GM23338 (cell line): Measurements from ENCODE around the gene TFCP2. TPM values are rescaled to one million over a fixed set of nuclear protein-coding genes. Genes with fewer than 3 reads are reported as not detected.

ENCODE experiments used
- ATAC-seq: fragments of 200-7000 bp; cut with Tn5 transposase; 3 replicates; pipeline ENCODE4 v1.9.1; 2020
- DNase-seq: peaks from one replicate; pipeline ENCODE4 v3.0.0-alpha.2; 2015; ENCODE audit warnings: low spot score
- H2AFZ ChIP-seq: fragments of 200-600 bp; sonication (generic); 2 replicates; pipeline ENCODE4 v1.8.0; 2016; ENCODE audit warnings: antibody characterized with exemption, mild to moderate bottlenecking, moderate library complexity
- H3F3A ChIP-seq: fragments of 200-600 bp; sonication (generic); replicated peaks from 2 replicates; pipeline ENCODE4 v1.8.0; 2017; ENCODE audit warnings: antibody characterized with exemption, mixed run types, low read depth
- H3K27ac ChIP-seq: fragments of 200-600 bp; sonication (generic); 2 replicates; pipeline ENCODE4 v1.6.1; 2016; ENCODE audit warnings: low read depth
- H3K27me3 ChIP-seq: fragments of 200-600 bp; sonication (generic); 2 replicates; pipeline ENCODE4 v1.8.0; 2016; ENCODE audit warnings: mild to moderate bottlenecking, mixed run types, moderate library complexity; ENCODE audit not compliant: insufficient read depth
- H3K36me3 ChIP-seq: fragments of 200-600 bp; sonication (generic); 2 replicates; pipeline ENCODE4 v1.8.0; 2016; ENCODE audit warnings: mild to moderate bottlenecking; ENCODE audit not compliant: insufficient read depth
- H3K4me1 ChIP-seq: fragments of 200-600 bp; sonication (generic); 2 replicates; pipeline ENCODE4 v1.8.0; 2016; ENCODE audit warnings: mild to moderate bottlenecking, moderate library complexity; ENCODE audit not compliant: insufficient read depth
- H3K4me2 ChIP-seq: fragments of 200-600 bp; sonication (generic); 2 replicates; pipeline ENCODE4 v1.7.1; 2017; ENCODE audit warnings: mixed run types
- H3K4me3 ChIP-seq: fragments of 200-600 bp; sonication (generic); 2 replicates; pipeline ENCODE4 v1.6.1; 2016; ENCODE audit warnings: mixed run types
- H3K79me2 ChIP-seq: fragments of 200-600 bp; sonication (generic); replicated peaks from 2 replicates; pipeline ENCODE4 v1.8.0; 2017; ENCODE audit warnings: mild to moderate bottlenecking; ENCODE audit not compliant: insufficient read depth
- H3K9me2 ChIP-seq: fragments of 200-600 bp; sonication (generic); 2 replicates; pipeline ENCODE4 v1.8.0; 2017; ENCODE audit not compliant: insufficient read depth
- H4K20me1 ChIP-seq: fragments of 200-600 bp; sonication (generic); replicated peaks from 2 replicates; pipeline ENCODE4 v1.8.0; 2017; ENCODE audit warnings: mild to moderate bottlenecking; ENCODE audit not compliant: insufficient read depth
- H3K27ac Mint-ChIP-seq: 2 replicates; pipeline ENCODE4 v1.8.0; 2020; ENCODE audit warnings: inconsistent platforms, mild to moderate bottlenecking, moderate library complexity, mixed read lengths
- H3K27me3 Mint-ChIP-seq: 3 replicates; pipeline ENCODE4 v1.8.0; 2022; ENCODE audit warnings: low read depth, mild to moderate bottlenecking, moderate library complexity, mixed read lengths, inconsistent platforms; ENCODE audit not compliant: insufficient read depth, poor library complexity
- H3K36me3 Mint-ChIP-seq: 3 replicates; pipeline ENCODE4 v1.8.0; 2021; ENCODE audit warnings: low read depth, mild to moderate bottlenecking, inconsistent platforms, moderate library complexity, mixed read lengths
- H3K4me1 Mint-ChIP-seq: 3 replicates; pipeline ENCODE4 v1.8.0; 2020; ENCODE audit warnings: mild to moderate bottlenecking, inconsistent platforms, mixed read lengths
- H3K4me3 Mint-ChIP-seq: 3 replicates; pipeline ENCODE4 v1.8.0; 2021; ENCODE audit warnings: moderate library complexity, mild to moderate bottlenecking, inconsistent platforms, mixed read lengths
- H3K9me3 Mint-ChIP-seq: 3 replicates; pipeline ENCODE4 v1.8.0; 2020; ENCODE audit warnings: moderate library complexity, mild to moderate bottlenecking, inconsistent platforms, mixed read lengths
- CREB1 ChIP-seq: fragments of 250-450 bp; sonication (Bioruptor Pico); IDR thresholded peaks from 2 replicates; pipeline ENCODE4 v1.5.0; 2020; ENCODE audit warnings: low read depth, mild to moderate bottlenecking, moderate library complexity
- EZH2 ChIP-seq: fragments of 200-600 bp; sonication (generic); IDR thresholded peaks from one replicate; pipeline ENCODE4 v1.8.0; 2017; ENCODE audit warnings: antibody characterized with exemption, mild to moderate bottlenecking, low read depth; ENCODE audit not compliant: unreplicated experiment
- EZH2phosphoT487 ChIP-seq: fragments of 200-600 bp; sonication (generic); IDR thresholded peaks from one replicate; pipeline ENCODE4 v1.8.1; 2018; ENCODE audit warnings: antibody characterized with exemption; ENCODE audit not compliant: unreplicated experiment
- JUNB ChIP-seq: IDR thresholded peaks from one replicate; pipeline ENCODE4 v1.6.1; 2016; ENCODE audit warnings: antibody characterized with exemption; ENCODE audit not compliant: unreplicated experiment
- NANOG ChIP-seq: IDR thresholded peaks from 2 replicates; pipeline ENCODE4 v1.6.1; 2016; ENCODE audit warnings: antibody characterized with exemption, borderline replicate concordance
- POLR2AphosphoS5 ChIP-seq: IDR thresholded peaks from 2 replicates; pipeline ENCODE4 v1.6.1; 2016; ENCODE audit warnings: antibody characterized with exemption, low read depth
- REST ChIP-seq: IDR thresholded peaks from one replicate; pipeline ENCODE4 v1.6.1; 2018; ENCODE audit warnings: antibody characterized with exemption; ENCODE audit not compliant: unreplicated experiment
- STAT1 ChIP-seq: IDR thresholded peaks from one replicate; pipeline ENCODE4 v1.6.1; 2016; ENCODE audit warnings: antibody characterized with exemption; ENCODE audit not compliant: unreplicated experiment
- ZNF114 ChIP-seq: fragments of 250-450 bp; sonication (Bioruptor Pico); IDR thresholded peaks from 2 replicates; pipeline ENCODE4 v1.5.0; 2020; ENCODE audit warnings: mild to moderate bottlenecking, moderate library complexity
- ZNF331 ChIP-seq: fragments of 250-450 bp; sonication (Bioruptor Pico); IDR thresholded peaks from 2 replicates; pipeline ENCODE4 v1.5.0; 2020; ENCODE audit warnings: low read depth, mild to moderate bottlenecking, moderate library complexity
- ZNF462 ChIP-seq: fragments of 250-450 bp; sonication (Bioruptor Pico); IDR thresholded peaks from 2 replicates; pipeline ENCODE4 v1.5.0; 2020; ENCODE audit warnings: mild to moderate bottlenecking, moderate library complexity
- polyA plus RNA-seq: library from polyadenylated mRNA; unstranded; fragments of >200 nt; fragmentation: Nextera tagmentation; extraction: Ambion mirVana; gene quantifications from 2 replicates; pipeline ENCODE4 v1.2.1, GENCODE V29; 2016
- total RNA-seq: library from RNA; depleted of rRNA; stranded (reverse); fragments of >200 nt; shearing (Covaris generic); gene quantifications from 2 replicates; pipeline ENCODE4 v1.2.3, GENCODE V29; 2014

The TFCP2 gene
- total and polyA plus RNA-seq, 2 experiments from 2014 or later, result 15.2 to 30.5 TPM

GRCh38 chr12:51082561-51083125, 90.3 kb downstream of the TFCP2 start:
- Mint-ChIP-seq H3K27me3 (peaks cover 6% of the 10 kb centered on the region), H3K27ac (peak overlapping the region; percentile 91), H3K4me3 (peak overlapping the region; percentile 92), H3K9me3 (no peaks in the 10 kb centered on the region), H3K4me1 (peaks cover 17% of the 10 kb centered on the region), H3K36me3 (peaks cover 14% of the 10 kb centered on the region)
- Histone ChIP-seq H3K4me2 (peak overlapping the region; percentile 84), H3K4me1 (peaks cover 12% of the 10 kb centered on the region), H3K79me2 (peaks cover 48% of the 10 kb centered on the region), H2AFZ (peak overlapping the region; percentile 88), H3K27me3 (no peaks in the 10 kb centered on the region), H3K9me2 (no peaks in the 10 kb centered on the region), H3K27ac (peak overlapping the region; percentile 97), H3K4me3 (peak overlapping the region; percentile 97), H3K36me3 (no peaks in the 10 kb centered on the region), H3F3A (peaks cover 5% of the 10 kb centered on the region; the same call in 1 of the 2 replicates), H4K20me1 (peaks cover 22% of the 10 kb centered on the region)
- DNase-seq (peak; percentile 78), ATAC-seq (peak; percentile 52)
- TF ChIP-seq STAT1, result no peak

GRCh38 chr12:51081421-51081820, 91.5 kb downstream of the TFCP2 start:
- Histone ChIP-seq H3K27ac (no peak overlapping the region), H3K79me2 (peaks cover 60% of the 10 kb centered on the region), H2AFZ (no peak overlapping the region), H3K27me3 (no peaks in the 10 kb centered on the region), H3K4me1 (peaks cover 12% of the 10 kb centered on the region), H3K4me3 (peak overlapping the region; percentile 97), H3K4me2 (peak overlapping the region; percentile 84), H3F3A (peaks cover 5% of the 10 kb centered on the region; the same call in 1 of the 2 replicates), H4K20me1 (peaks cover 31% of the 10 kb centered on the region), H3K9me2 (no peaks in the 10 kb centered on the region), H3K36me3 (no peaks in the 10 kb centered on the region)
- ATAC-seq (no peak), DNase-seq (no peak)
- H3K4me3 Mint-ChIP-seq, result peak overlapping the region; percentile 92
- H3K27ac Mint-ChIP-seq, result no peak overlapping the region
- peaks cover 14% of the 10 kb centered on the region for H3K36me3 Mint-ChIP-seq
- peaks cover 6% of the 10 kb centered on the region for H3K27me3 Mint-ChIP-seq
- H3K9me3 Mint-ChIP-seq, result no peaks in the 10 kb centered on the region
- H3K4me1 Mint-ChIP-seq, result peaks cover 17% of the 10 kb centered on the region
- TF ChIP-seq REST (no peak), STAT1 (no peak), CREB1 (CRISPR knock-in tag) (no peak), NANOG (no peak), ZNF114 (CRISPR knock-in tag) (no peak), POLR2AphosphoS5 (no peak), EZH2 (no peak), EZH2phosphoT487 (no peak), ZNF462 (CRISPR knock-in tag) (no peak), ZNF331 (CRISPR knock-in tag) (no peak), JUNB (no peak)
